Measurements from ENCODE around the gene FAM81A. TPM values are rescaled to one million over a fixed set of nuclear protein-coding genes. Genes with fewer than 3 reads are reported as not detected.

The FAM81A gene
- total RNA-seq, 1 experiment from 2014 or later, result 2.0 TPM

GRCh38 chr15:59436774-59437141 is 1.2 kb upstream of the FAM81A start:
- TF ChIP-seq TCF7 (CRISPR knock-in tag; IDR thresholded peaks at IDR 0.05; ENCODE audit: low read depth) (no peak), PRDM15 (CRISPR knock-in tag; IDR thresholded peaks at IDR 0.05) (no peak), HMGA2 (CRISPR knock-in tag; IDR thresholded peaks at IDR 0.05) (no peak), ESRRA (CRISPR knock-in tag; IDR thresholded peaks at IDR 0.05; ENCODE audit: borderline replicate concordance) (no peak), ZNF396 (CRISPR knock-in tag; IDR thresholded peaks at IDR 0.05; ENCODE audit: borderline replicate concordance) (no peak), SP1 (CRISPR knock-in tag; conservative IDR thresholded peaks at IDR 0.05) (no peak), ZNF121 (CRISPR knock-in tag; IDR thresholded peaks at IDR 0.05) (no peak), KAT7 (CRISPR knock-in tag; IDR thresholded peaks at IDR 0.05; ENCODE audit: borderline replicate concordance) (no peak)
- ChIA-PET CTCF (interaction anchor here (1.4 to 3.0 kb wide), 2 partner anchors 16 to 189 kb away, joined by 3 to 16 read pairs; no protein-coding TSS in a partner anchor), POLR2A (no interaction called here)
- Mint-ChIP-seq H3K9me3 (no peaks in the 10 kb centered on the region), H3K27me3 (ENCODE audit: low read depth) (peaks cover 75% of the 10 kb centered on the region), H3K36me3 (no peaks in the 10 kb centered on the region), H3K4me3 (peak overlapping the region; percentile 82), H3K4me1 (peaks cover 13% of the 10 kb centered on the region), H3K27ac (no peak overlapping the region)
- ATAC-seq (no peak), DNase-seq (ENCODE audit: low spot score) (no peak)

- Mint-ChIP-seq H3K4me3 (peak overlapping the region; percentile 82), H3K27ac (no peak overlapping the region), H3K9me3 (no peaks in the 10 kb centered on the region), H3K36me3 (no peaks in the 10 kb centered on the region), H3K4me1 (peaks cover 13% of the 10 kb centered on the region), H3K27me3 (ENCODE audit: low read depth) (peaks cover 76% of the 10 kb centered on the region)
- CTCF ChIA-PET, result interaction anchor here (1.4 to 3.0 kb wide), 3 partner anchors 16 to 190 kb away, joined by 3 to 16 read pairs (median 4); no protein-coding TSS in a partner anchor
- DNase-seq (ENCODE audit: low spot score) (no peak), ATAC-seq (peak; percentile 13)
- POLR2A ChIA-PET, result no interaction called here
- no peak for TF ChIP-seq PRDM15 (CRISPR knock-in tag; IDR thresholded peaks at IDR 0.05)
- TF ChIP-seq CTCF (IDR thresholded peaks at IDR 0.05), result no peak
- no peak for TF ChIP-seq E2F1 (CRISPR knock-in tag; IDR thresholded peaks at IDR 0.05)
- TF ChIP-seq GABPB1 (CRISPR knock-in tag; IDR thresholded peaks at IDR 0.05), result no peak
- TF ChIP-seq SP1 (CRISPR knock-in tag; conservative IDR thresholded peaks at IDR 0.05), result no peak
- TF ChIP-seq ZNF138 (CRISPR knock-in tag; conservative IDR thresholded peaks at IDR 0.05), result no peak
- TF ChIP-seq ZMAT4 (CRISPR knock-in tag; IDR thresholded peaks at IDR 0.05), result no peak
- no peak for TF ChIP-seq ZNF121 (CRISPR knock-in tag; IDR thresholded peaks at IDR 0.05)
- TF ChIP-seq ATF1 (CRISPR knock-in tag; IDR thresholded peaks at IDR 0.05), result no peak
- no peak for TF ChIP-seq USF1 (CRISPR knock-in tag; IDR thresholded peaks at IDR 0.05)
Measured at GRCh38 chr15:59437142-59437816, 707 bp upstream of the FAM81A start.

Data from WTC11 (cell line).